ENCODE measurements around the gene TUBB2B.

The TUBB2B gene

GRCh38 chr6:3231247-3232016 lies 4.0 kb upstream of the TUBB2B start:
- Histone ChIP-seq H3K9me3 (ENCODE audit: control insufficient read depth, insufficient read depth, low read depth, low read length) (no peaks in the 10 kb centered on the region), H3K9ac (ENCODE audit: low read length) (peak overlapping the region; percentile 71), H3K36me3 (ENCODE audit: control insufficient read depth, insufficient read depth, low read length) (peaks cover 3% of the 10 kb centered on the region), H3K27me3 (ENCODE audit: control insufficient read depth, insufficient read depth, low read length) (peaks cover 37% of the 10 kb centered on the region), H3K4me3 (ENCODE audit: low read depth, low read length) (peak overlapping the region; percentile 99), H3K27ac (ENCODE audit: low read depth, low read length) (peak overlapping the region; percentile 62; the same call in 1 of the 2 replicates), H3K4me1 (ENCODE audit: control insufficient read depth, insufficient read depth, low read length) (peaks cover 27% of the 10 kb centered on the region)

GRCh38 chr6:3230900-3231246 lies 3.4 kb upstream of the TUBB2B start:
- peaks cover 37% of the 10 kb centered on the region for H3K27me3 ChIP-seq (ENCODE audit: control insufficient read depth, insufficient read depth, low read length)
- H3K4me3 ChIP-seq (ENCODE audit: low read depth, low read length): peak overlapping the region; percentile 99
- H3K36me3 ChIP-seq (ENCODE audit: control insufficient read depth, insufficient read depth, low read length): peaks cover 9% of the 10 kb centered on the region
- peaks cover 33% of the 10 kb centered on the region for H3K4me1 ChIP-seq (ENCODE audit: control insufficient read depth, insufficient read depth, low read length)
- no peaks in the 10 kb centered on the region for H3K9me3 ChIP-seq (ENCODE audit: control insufficient read depth, insufficient read depth, low read depth, low read length)
- peak overlapping the region; percentile 71 for H3K9ac ChIP-seq (ENCODE audit: low read length)
- peak overlapping the region; percentile 62; the same call in 1 of the 2 replicates for H3K27ac ChIP-seq (ENCODE audit: low read depth, low read length)

- Histone ChIP-seq H3K27me3 (ENCODE audit: control insufficient read depth, insufficient read depth, low read length) (peaks cover 37% of the 10 kb centered on the region), H3K4me3 (ENCODE audit: low read depth, low read length) (peak overlapping the region; percentile 99), H3K9me3 (ENCODE audit: control insufficient read depth, insufficient read depth, low read depth, low read length) (no peaks in the 10 kb centered on the region), H3K4me1 (ENCODE audit: control insufficient read depth, insufficient read depth, low read length) (peaks cover 35% of the 10 kb centered on the region), H3K27ac (ENCODE audit: low read depth, low read length) (no peak overlapping the region), H3K36me3 (ENCODE audit: control insufficient read depth, insufficient read depth, low read length) (peaks cover 12% of the 10 kb centered on the region), H3K9ac (ENCODE audit: low read length) (no peak overlapping the region)
These were observed 2.9 kb upstream of the TUBB2B start for GRCh38 chr6:3230256-3230882.

GRCh38 chr6:3229566-3230178 lies 2.2 kb upstream of the TUBB2B start:
- Histone ChIP-seq H3K36me3 (ENCODE audit: control insufficient read depth, insufficient read depth, low read length) (peaks cover 12% of the 10 kb centered on the region), H3K4me3 (ENCODE audit: low read depth, low read length) (peak overlapping the region; percentile 99), H3K27me3 (ENCODE audit: control insufficient read depth, insufficient read depth, low read length) (peaks cover 37% of the 10 kb centered on the region), H3K9me3 (ENCODE audit: control insufficient read depth, insufficient read depth, low read depth, low read length) (no peaks in the 10 kb centered on the region), H3K9ac (ENCODE audit: low read length) (peak overlapping the region; percentile 78), H3K4me1 (ENCODE audit: control insufficient read depth, insufficient read depth, low read length) (peaks cover 35% of the 10 kb centered on the region), H3K27ac (ENCODE audit: low read depth, low read length) (no peak overlapping the region)

GRCh38 chr6:3228771-3229565 lies 1.5 kb upstream of the TUBB2B start:
- Histone ChIP-seq H3K27ac (ENCODE audit: low read depth, low read length) (no peak overlapping the region), H3K36me3 (ENCODE audit: control insufficient read depth, insufficient read depth, low read length) (peaks cover 19% of the 10 kb centered on the region), H3K27me3 (ENCODE audit: control insufficient read depth, insufficient read depth, low read length) (peaks cover 37% of the 10 kb centered on the region), H3K4me1 (ENCODE audit: control insufficient read depth, insufficient read depth, low read length) (peaks cover 35% of the 10 kb centered on the region), H3K9me3 (ENCODE audit: control insufficient read depth, insufficient read depth, low read depth, low read length) (no peaks in the 10 kb centered on the region), H3K4me3 (ENCODE audit: low read depth, low read length) (peak overlapping the region; percentile 99), H3K9ac (ENCODE audit: low read length) (peak overlapping the region; percentile 78)

- peaks cover 35% of the 10 kb centered on the region for H3K4me1 ChIP-seq (ENCODE audit: control insufficient read depth, insufficient read depth, low read length)
- peaks cover 35% of the 10 kb centered on the region for H3K27me3 ChIP-seq (ENCODE audit: control insufficient read depth, insufficient read depth, low read length)
- H3K36me3 ChIP-seq (ENCODE audit: control insufficient read depth, insufficient read depth, low read length): peaks cover 25% of the 10 kb centered on the region
- H3K9me3 ChIP-seq (ENCODE audit: control insufficient read depth, insufficient read depth, low read depth, low read length): no peaks in the 10 kb centered on the region
- H3K9ac ChIP-seq (ENCODE audit: low read length): peak overlapping the region; percentile 82
- H3K4me3 ChIP-seq (ENCODE audit: low read depth, low read length): peak overlapping the region; percentile 99
- H3K27ac ChIP-seq (ENCODE audit: low read depth, low read length): peak overlapping the region; percentile 77; the same call in 1 of the 2 replicates
These were observed 706 bp upstream of the TUBB2B start for GRCh38 chr6:3228046-3228671.

- Histone ChIP-seq H3K36me3 (ENCODE audit: control insufficient read depth, insufficient read depth, low read length) (peaks cover 29% of the 10 kb centered on the region), H3K4me1 (ENCODE audit: control insufficient read depth, insufficient read depth, low read length) (peaks cover 30% of the 10 kb centered on the region), H3K27ac (ENCODE audit: low read depth, low read length) (peak overlapping the region; percentile 77), H3K4me3 (ENCODE audit: low read depth, low read length) (peak overlapping the region; percentile 99), H3K9me3 (ENCODE audit: control insufficient read depth, insufficient read depth, low read depth, low read length) (no peaks in the 10 kb centered on the region), H3K9ac (ENCODE audit: low read length) (peak overlapping the region; percentile 95), H3K27me3 (ENCODE audit: control insufficient read depth, insufficient read depth, low read length) (peaks cover 25% of the 10 kb centered on the region)
These were observed 731 bp downstream of the TUBB2B start for GRCh38 chr6:3226481-3227362.

- Histone ChIP-seq H3K9me3 (ENCODE audit: control insufficient read depth, insufficient read depth, low read depth, low read length) (no peaks in the 10 kb centered on the region), H3K27ac (ENCODE audit: low read depth, low read length) (no peak overlapping the region), H3K36me3 (ENCODE audit: control insufficient read depth, insufficient read depth, low read length) (peaks cover 29% of the 10 kb centered on the region), H3K9ac (ENCODE audit: low read length) (peak overlapping the region; percentile 95), H3K4me3 (ENCODE audit: low read depth, low read length) (peak overlapping the region; percentile 99), H3K27me3 (ENCODE audit: control insufficient read depth, insufficient read depth, low read length) (peaks cover 25% of the 10 kb centered on the region), H3K4me1 (ENCODE audit: control insufficient read depth, insufficient read depth, low read length) (peaks cover 34% of the 10 kb centered on the region)
These were observed 1.4 kb downstream of the TUBB2B start for GRCh38 chr6:3226042-3226441.

- Histone ChIP-seq H3K9ac (ENCODE audit: low read length) (no peak overlapping the region), H3K27ac (ENCODE audit: low read depth, low read length) (no peak overlapping the region), H3K27me3 (ENCODE audit: control insufficient read depth, insufficient read depth, low read length) (no peaks in the 10 kb centered on the region), H3K4me1 (ENCODE audit: control insufficient read depth, insufficient read depth, low read length) (peaks cover 20% of the 10 kb centered on the region), H3K4me3 (ENCODE audit: low read depth, low read length) (no peak overlapping the region), H3K9me3 (ENCODE audit: control insufficient read depth, insufficient read depth, low read depth, low read length) (no peaks in the 10 kb centered on the region), H3K36me3 (ENCODE audit: control insufficient read depth, insufficient read depth, low read length) (peaks cover 31% of the 10 kb centered on the region)
These were observed 4.9 kb downstream of the TUBB2B start for GRCh38 chr6:3222506-3223038.
